Lung (tissue), 12 donors: ENCODE data around the gene SEMA4F. TPM values are rescaled to one million over a fixed set of nuclear protein-coding genes. Genes with fewer than 3 reads are reported as not detected.

Experiments used
- ATAC-seq: fragments of 200-7000 bp; cut with Tn5 transposase; one replicate; pipeline ENCODE4 v1.9.1; 2020; ENCODE audit warnings: moderate number of reproducible peaks; ENCODE audit not compliant: insufficient read depth, low FRiP score
- DNase-seq, 3 donors: peaks; one replicate each; pipeline ENCODE4 v3.0.0-alpha.2; 2013 to 2017
- H3K27ac ChIP-seq, 2 donors: one replicate each; pipeline ENCODE4 v1.5.1; 2013; ENCODE audit warnings: mild to moderate bottlenecking in 2 of 2, moderate library complexity in 2 of 2, control low read depth in 1 of 2, inconsistent platforms in 1 of 2, low read depth in 1 of 2, low read length in 1 of 2
- H3K27me3 ChIP-seq, 3 donors: one replicate each; pipeline ENCODE4 v1.5.1; 2013; ENCODE audit warnings: low read length in 2 of 3; ENCODE audit not compliant: control insufficient read depth in 3 of 3, insufficient read depth in 3 of 3
- H3K36me3 ChIP-seq, 4 donors: one replicate each; pipeline ENCODE4 v1.5.1; 2013; ENCODE audit warnings: low read length in 4 of 4, mild to moderate bottlenecking in 1 of 4, moderate library complexity in 1 of 4; ENCODE audit not compliant: control insufficient read depth in 4 of 4, insufficient read depth in 4 of 4
- H3K4me1 ChIP-seq, 5 donors: one replicate each; pipeline ENCODE4 v1.5.1; 2013; ENCODE audit warnings: low read length in 5 of 5, mild to moderate bottlenecking in 2 of 5, moderate library complexity in 1 of 5; ENCODE audit not compliant: control insufficient read depth in 5 of 5, insufficient read depth in 5 of 5
- H3K4me3 ChIP-seq: one replicate; pipeline ENCODE4 v1.5.1; 2013; ENCODE audit warnings: mild to moderate bottlenecking, control low read depth, moderate library complexity
- H3K9ac ChIP-seq, 2 donors: one replicate each; pipeline ENCODE4 v1.5.1; 2013; ENCODE audit warnings: low read length in 2 of 2, control low read depth in 1 of 2; ENCODE audit not compliant: insufficient read depth in 1 of 2
- H3K9me3 ChIP-seq, 4 donors: one replicate each; pipeline ENCODE4 v1.5.1; 2013; ENCODE audit warnings: low read length in 3 of 4, mild to moderate bottlenecking in 1 of 4, moderate library complexity in 1 of 4; ENCODE audit not compliant: control insufficient read depth in 4 of 4, insufficient read depth in 3 of 4
- CTCF ChIP-seq: IDR thresholded peaks from 2 replicates; pipeline ENCODE4 v1.5.1; 2012; ENCODE audit warnings: mild to moderate bottlenecking; ENCODE audit errors: control extremely low read depth, extremely low read depth
- WGBS, 2 donors: extraction: QIAGEN DNeasy Blood & Tissue Kit; methylation state at CpG; one replicate each; pipeline ENCODE4 v1.1.7; 2013; 5-methylcytosine and 5-hydroxymethylcytosine counted together
- polyA plus RNA-seq, 2 donors: library from polyadenylated mRNA; stranded (reverse); fragments of 200-250 nt; gene quantifications; one replicate each; pipeline ENCODE4 v1.2.1, GENCODE V29; 2013
- total RNA-seq, 2 donors: library from RNA; depleted of rRNA in 1 of 2; stranded (reverse); fragments of >200 nt in 1 of 2; gene quantifications; one replicate each; pipeline ENCODE4 v1.2.1, GENCODE V29; 2014 to 2021
- donor health status: control.
- donor health status: control.
- donor health status: Bipolar disorder and iron deficiency.
- donor health status: healthy.
- donor health status: DM: yes; HTN: yes; CAD: no.

SEMA4F gene
- total and polyA plus RNA-seq, 4 donors: 3.0 to 9.6 (median 4.2) TPM

GRCh38 chr2:74655579-74655978 lies 1.5 kb downstream of the SEMA4F start:
- Histone ChIP-seq H3K9me3 (no peaks in the 10 kb centered on the region), H3K4me1 (peaks cover 0 to 11% (median 2%) of the 10 kb centered on the region in 5 donors), H3K27ac (no peak overlapping the region), H3K27me3 (peaks cover 0 to 9% (median 3%) of the 10 kb centered on the region in 3 donors), H3K4me3 (no peak overlapping the region), H3K9ac (no peak overlapping the region), H3K36me3 (no peaks in the 10 kb centered on the region)
- ATAC-seq: no peak
- WGBS, 2 donors: 100% methylated on average over 1 of the region's 1 CpG
- no peak for DNase-seq
- no peak for TF ChIP-seq CTCF

GRCh38 chr2:74658516-74658915 lies 4.5 kb downstream of the SEMA4F start:
- Histone ChIP-seq H3K27ac (no peak overlapping the region), H3K4me1 (peaks cover 0 to 10% (median under 1%) of the 10 kb centered on the region in 5 donors), H3K9ac (no peak overlapping the region), H3K27me3 (peaks cover 0 to 9% (median 3%) of the 10 kb centered on the region in 3 donors), H3K9me3 (no peaks in the 10 kb centered on the region), H3K4me3 (no peak overlapping the region), H3K36me3 (peaks cover 0 to 5% (median 3%) of the 10 kb centered on the region in 4 donors)
- WGBS, 2 donors: 97 to 100% methylated on average over 2 of the region's 2 CpGs
- ATAC-seq (no peak), DNase-seq (no peak)
- no peak for TF ChIP-seq CTCF

- Histone ChIP-seq H3K4me3 (no peak overlapping the region), H3K27ac (no peak overlapping the region), H3K27me3 (peaks cover 0 to 9% (median 3%) of the 10 kb centered on the region in 3 donors), H3K9me3 (no peaks in the 10 kb centered on the region), H3K9ac (no peak overlapping the region), H3K4me1 (peaks cover 0 to 6% (median 0%) of the 10 kb centered on the region in 5 donors), H3K36me3 (peaks cover 0 to 5% (median 3%) of the 10 kb centered on the region in 4 donors)
- no peak for ATAC-seq
- DNase-seq: no peak
- TF ChIP-seq CTCF: no peak
- WGBS, 2 donors: 67 to 75% methylated on average over 2 of the region's 2 CpGs
These were observed 5.4 kb downstream of the SEMA4F start for GRCh38 chr2:74659462-74659861.

- TF ChIP-seq CTCF: no peak
- H3K36me3 ChIP-seq: peaks cover 0 to 3% (median 0%) of the 10 kb centered on the region in 4 donors
- no peaks in the 10 kb centered on the region for H3K9me3 ChIP-seq
- no peak overlapping the region for H3K9ac ChIP-seq
- no peak overlapping the region for H3K4me3 ChIP-seq
- H3K27me3 ChIP-seq: no peaks in the 10 kb centered on the region
- H3K27ac ChIP-seq: no peak overlapping the region
- DNase-seq (no peak), ATAC-seq (no peak)
- WGBS, 2 donors: 94 to 100% methylated on average over 1 of the region's 1 CpG
- peaks cover 0 to 2% (median 0%) of the 10 kb centered on the region in 5 donors for H3K4me1 ChIP-seq
These were observed 14.0 kb downstream of the SEMA4F start for GRCh38 chr2:74668087-74668486.
